Esophagus muscularis mucosa (tissue), 4 donors: ENCODE measurements around the gene FOXF1.

Experiments
- CTCF ChIP-seq, 3 experiments: fragments of 200-600 bp in 2 of 3; fragments of 450-650 bp in 1 of 3; sonication (generic) in 2 of 3; IDR thresholded peaks; one replicate each; pipeline ENCODE4 v1.5.1; 2017 to 2019; ENCODE audit warnings: antibody characterized with exemption in 3 of 3, mild to moderate bottlenecking in 2 of 3, moderate library complexity in 1 of 3
- EP300 ChIP-seq: sonication (generic); formaldehyde crosslinking; IDR thresholded peaks from one replicate; pipeline ENCODE4 v1.6.1; 2017; ENCODE audit warnings: antibody characterized with exemption
- POLR2A ChIP-seq: fragments of 450-650 bp; IDR thresholded peaks from one replicate; pipeline ENCODE4 v1.6.1; 2017; ENCODE audit warnings: antibody characterized with exemption, moderate library complexity, mild to moderate bottlenecking, low read depth

GRCh38 chr16:86538196-86538780 is 28.0 kb downstream of the FOXF1 start:
- TF ChIP-seq CTCF (IDR thresholded peaks at IDR 0.05) (no peak), EP300 (no peak), POLR2A (no peak)
